NB4 (cell line): Measurements from ENCODE around the gene DEUP1.
"Not testable (repeated sequence)": the region's sequence is repeated elsewhere in the genome, so short reads cannot be mapped to it uniquely, and the experiment has no call there.

Experiments
- MAX ChIP-seq: IDR thresholded peaks from 2 replicates; pipeline ENCODE4 v1.6.1; 2011; ENCODE audit warnings: low read depth, low read length
- MYC ChIP-seq: IDR thresholded peaks from 2 replicates; pipeline ENCODE4 v1.6.1; 2011; ENCODE audit warnings: low read depth, low read length
- POLR2A ChIP-seq: IDR thresholded peaks from 2 replicates; pipeline ENCODE4 v1.6.1; 2011; ENCODE audit warnings: mild to moderate bottlenecking; ENCODE audit not compliant: insufficient read length; ENCODE audit errors: extremely low read depth
- TF ChIP-seq, protein P1 (sequence below): IDR thresholded peaks from one replicate; pipeline ENCODE4 v1.5.1; 2012; ENCODE audit warnings: low read depth, low read length

DNA sequence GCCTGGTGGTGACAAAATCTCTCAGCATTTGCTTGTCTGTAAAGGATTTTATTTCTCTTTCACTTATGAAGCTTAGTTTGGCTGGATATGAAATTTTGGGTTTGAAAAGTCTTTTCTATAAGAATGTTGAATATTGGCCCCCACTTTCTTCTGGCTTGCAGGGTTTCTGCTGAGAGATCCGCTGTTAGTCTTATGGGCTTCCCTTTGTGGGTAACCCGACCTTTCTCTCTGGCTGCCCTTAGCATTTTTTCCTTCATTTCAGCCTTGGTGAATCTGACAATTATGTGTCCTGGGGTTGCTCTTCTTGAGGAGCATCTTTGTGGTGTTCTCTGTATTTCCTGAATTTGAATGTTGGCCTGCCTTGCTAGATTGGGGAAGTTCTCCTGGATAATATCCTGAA is 112.7 kb downstream of the DEUP1 start:
- TF ChIP-seq, protein P1, sequence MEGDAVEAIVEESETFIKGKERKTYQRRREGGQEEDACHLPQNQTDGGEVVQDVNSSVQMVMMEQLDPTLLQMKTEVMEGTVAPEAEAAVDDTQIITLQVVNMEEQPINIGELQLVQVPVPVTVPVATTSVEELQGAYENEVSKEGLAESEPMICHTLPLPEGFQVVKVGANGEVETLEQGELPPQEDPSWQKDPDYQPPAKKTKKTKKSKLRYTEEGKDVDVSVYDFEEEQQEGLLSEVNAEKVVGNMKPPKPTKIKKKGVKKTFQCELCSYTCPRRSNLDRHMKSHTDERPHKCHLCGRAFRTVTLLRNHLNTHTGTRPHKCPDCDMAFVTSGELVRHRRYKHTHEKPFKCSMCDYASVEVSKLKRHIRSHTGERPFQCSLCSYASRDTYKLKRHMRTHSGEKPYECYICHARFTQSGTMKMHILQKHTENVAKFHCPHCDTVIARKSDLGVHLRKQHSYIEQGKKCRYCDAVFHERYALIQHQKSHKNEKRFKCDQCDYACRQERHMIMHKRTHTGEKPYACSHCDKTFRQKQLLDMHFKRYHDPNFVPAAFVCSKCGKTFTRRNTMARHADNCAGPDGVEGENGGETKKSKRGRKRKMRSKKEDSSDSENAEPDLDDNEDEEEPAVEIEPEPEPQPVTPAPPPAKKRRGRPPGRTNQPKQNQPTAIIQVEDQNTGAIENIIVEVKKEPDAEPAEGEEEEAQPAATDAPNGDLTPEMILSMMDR: not testable (repeated sequence)
- TF ChIP-seq POLR2A, MYC, MAX: not testable (repeated sequence)
